ENCODE measurements around the gene TEAD4.

Gene TEAD4

GRCh38 chr12:2959192-2959504, at the start of gene TEAD4:
TEAD4 (plus strand) TSS chr12:2959397.
- DNase-seq (ENCODE audit: low spot score) = peak; percentile 98

- no peak for DNase-seq (ENCODE audit: low spot score)
Observed at GRCh38 chr12:2912216-2912575, 47.0 kb upstream of the TEAD4 start.

- DNase-seq (ENCODE audit: low spot score) = no peak
Observed at GRCh38 chr12:2919249-2919648, 39.9 kb upstream of the TEAD4 start.

GRCh38 chr12:2922329-2922728, 36.9 kb upstream of the TEAD4 start:
- DNase-seq (ENCODE audit: low spot score) = no peak

- no peak for DNase-seq (ENCODE audit: low spot score)
Observed at GRCh38 chr12:2923057-2923456, 36.1 kb upstream of the TEAD4 start.

GRCh38 chr12:2924019-2924418, 35.2 kb upstream of the TEAD4 start:
- DNase-seq (ENCODE audit: low spot score) = peak; percentile 31

GRCh38 chr12:2925322-2925995, 33.7 kb upstream of the TEAD4 start:
- DNase-seq (ENCODE audit: low spot score) = peak; percentile 41

- no peak for DNase-seq (ENCODE audit: low spot score)
Observed at GRCh38 chr12:2930865-2931264, 28.3 kb upstream of the TEAD4 start.

- DNase-seq (ENCODE audit: low spot score) = no peak
Observed at GRCh38 chr12:2933586-2933985, 25.6 kb upstream of the TEAD4 start.

- DNase-seq (ENCODE audit: low spot score) = no peak
Observed at GRCh38 chr12:2934371-2934770, 24.8 kb upstream of the TEAD4 start.

GRCh38 chr12:2936301-2936700, 22.9 kb upstream of the TEAD4 start:
- no peak for DNase-seq (ENCODE audit: low spot score)

- no peak for DNase-seq (ENCODE audit: low spot score)
Observed at GRCh38 chr12:2937500-2937899, 21.7 kb upstream of the TEAD4 start.

- DNase-seq (ENCODE audit: low spot score) = no peak
Observed at GRCh38 chr12:2939191-2939590, 20.0 kb upstream of the TEAD4 start.

- DNase-seq (ENCODE audit: low spot score) = no peak
Observed at GRCh38 chr12:2940564-2940963, 18.6 kb upstream of the TEAD4 start.

- no peak for DNase-seq (ENCODE audit: low spot score)
Observed at GRCh38 chr12:2941524-2941923, 17.7 kb upstream of the TEAD4 start.

- DNase-seq (ENCODE audit: low spot score) = no peak
Observed at GRCh38 chr12:2944401-2945047, 14.7 kb upstream of the TEAD4 start.

GRCh38 chr12:2949411-2949810, 9.8 kb upstream of the TEAD4 start:
- no peak for DNase-seq (ENCODE audit: low spot score)

- DNase-seq (ENCODE audit: low spot score) = no peak
Observed at GRCh38 chr12:2955888-2956287, 3.3 kb upstream of the TEAD4 start.

GRCh38 chr12:2957816-2958431, 1.3 kb upstream of the TEAD4 start:
- DNase-seq (ENCODE audit: low spot score) = no peak

- peak; percentile 94 for DNase-seq (ENCODE audit: low spot score)
Observed at GRCh38 chr12:2958432-2959191, 585 bp upstream of the TEAD4 start.

- peak; percentile 84 for DNase-seq (ENCODE audit: low spot score)
Observed at GRCh38 chr12:2959505-2960389, 550 bp downstream of the TEAD4 start.

- DNase-seq (ENCODE audit: low spot score) = peak; percentile 42
Observed at GRCh38 chr12:2960390-2960956, 1.3 kb downstream of the TEAD4 start.
